K562 (cell line): Measurements from ENCODE around the gene COP1. TPM values are rescaled to one million over a fixed set of nuclear protein-coding genes. Genes with fewer than 3 reads are reported as not detected.

Experiments
- ATAC-seq: fragments of 200-7000 bp; cut with Tn5 transposase; 3 replicates; pipeline ENCODE4 v1.9.1; 2020; ENCODE audit warnings: moderate library complexity
- BruUV-seq: library from RNA; stranded (reverse); fragments of 400-500 nt; replicated peaks from 2 replicates; lab custom pipeline; 2021; lab: Mats Ljungman, UMichigan
- CTCF ChIA-PET: fragments of 300-600 bp; formaldehyde crosslinking; extraction: SDS; loops from one replicate; lab custom pipeline; 2021; ENCODE audit warnings: low intra/inter-chr PET ratio; lab: Yijun Ruan, JAX
- POLR2A ChIA-PET: fragments of 300-600, 350-650 bp; sonication (Branson Sonifier 250); formaldehyde crosslinking; extraction: SDS; loops from one replicate; lab custom pipeline; 2021; ENCODE audit warnings: antibody characterized with exemption, inconsistent platforms; lab: Yijun Ruan, JAX
- DNase-seq, 4 experiments: peaks; one replicate each; pipeline versions ENCODE4 v3.0.0 to v3.0.0-alpha.2; 2011 to 2018; ENCODE audit warnings: low spot score in 3 of 4, mixed read lengths in 3 of 4; ENCODE audit errors: extremely low read depth in 1 of 4
- FAIRE-seq: peaks from 2 replicates; lab custom pipeline; 2011; peaks lifted over from hg19 to GRCh38; lab: Jason Lieb, UNC
- H2AFZ ChIP-seq: 2 replicates; pipeline ENCODE4 v1.6.0; 2011; ENCODE audit warnings: low read depth, low read length, control low read depth, inconsistent platforms
- H3K27ac ChIP-seq: fragments of 200-600 bp; 3 replicates; pipeline ENCODE4 v1.8.0; 2011; ENCODE audit warnings: low read depth, mild to moderate bottlenecking, control low read depth, inconsistent platforms, low read length, moderate library complexity, mixed read lengths; ENCODE audit errors: extremely low read depth
- H3K27me3 ChIP-seq, 2 experiments: fragments of 300-600 bp in 1 of 2; 2 replicates in 1 of 2; 3 replicates in 1 of 2; pipeline versions ENCODE4 v1.6.0 to v1.8.0; 2011; ENCODE audit warnings: inconsistent platforms in 2 of 2, low read length in 2 of 2, mild to moderate bottlenecking in 1 of 2, mixed read lengths in 1 of 2, moderate library complexity in 1 of 2; ENCODE audit not compliant: control insufficient read depth in 2 of 2, insufficient read depth in 2 of 2
- H3K36me3 ChIP-seq: fragments of 300-600 bp; 3 replicates; pipeline ENCODE4 v1.8.0; 2011; ENCODE audit warnings: mild to moderate bottlenecking, low read length, inconsistent platforms; ENCODE audit not compliant: control insufficient read depth, insufficient read depth
- H3K4me1 ChIP-seq, 2 experiments: fragments of 200-600 bp in 1 of 2; replicated peaks in 1 of 2; 2 replicates in 1 of 2; 3 replicates in 1 of 2; pipeline versions ENCODE4 v1.5.1 to v1.8.0; 2011; ENCODE audit warnings: inconsistent platforms in 2 of 2, low read length in 2 of 2, mild to moderate bottlenecking in 1 of 2, mixed read lengths in 1 of 2, moderate library complexity in 1 of 2; ENCODE audit not compliant: control insufficient read depth in 2 of 2, insufficient read depth in 2 of 2
- H3K4me2 ChIP-seq: 2 replicates; pipeline ENCODE4 v1.6.1; 2011; ENCODE audit warnings: low read length, control low read depth, inconsistent platforms, mixed read lengths; ENCODE audit not compliant: insufficient read depth
- H3K4me3 ChIP-seq: fragments of 200-600 bp; sonication (generic), shearing (Covaris generic); 2 replicates; pipeline ENCODE4 v1.5.1; 2016; ENCODE audit warnings: control low read depth, inconsistent platforms
- H3K79me2 ChIP-seq: fragments of 200-600 bp; 3 replicates; pipeline ENCODE4 v1.8.0; 2011; ENCODE audit warnings: low read length, inconsistent platforms; ENCODE audit not compliant: control insufficient read depth, insufficient read depth
- H3K9ac ChIP-seq, 2 experiments: 2 replicates each; pipeline versions ENCODE4 v1.6.0 to v1.6.1; 2011; ENCODE audit warnings: low read depth in 2 of 2, low read length in 2 of 2, control low read depth in 1 of 2, inconsistent platforms in 1 of 2, mild to moderate bottlenecking in 1 of 2, mixed read lengths in 1 of 2; ENCODE audit not compliant: insufficient read depth in 1 of 2
- H3K9me1 ChIP-seq: one replicate; pipeline ENCODE4 v1.6.0; 2011; ENCODE audit warnings: inconsistent platforms, mild to moderate bottlenecking, low read length, moderate library complexity; ENCODE audit not compliant: control insufficient read depth, insufficient read depth
- H3K9me3 ChIP-seq: replicated peaks from 2 replicates; pipeline ENCODE4 v1.5.1; 2011; ENCODE audit warnings: low read depth, low read length, inconsistent platforms; ENCODE audit not compliant: control insufficient read depth, insufficient read depth
- H4K20me1 ChIP-seq: replicated peaks from 2 replicates; pipeline ENCODE4 v1.6.1; 2011; ENCODE audit warnings: low read length, inconsistent platforms, mixed read lengths; ENCODE audit not compliant: control insufficient read depth, insufficient read depth
- MCM3 ChIP-seq: fragments of 450-650 bp; IDR thresholded peaks from 2 replicates; pipeline ENCODE4 v1.6.1; 2016
- PHB ChIP-seq: fragments of 250-450 bp; sonication (Bioruptor Pico); IDR thresholded peaks from 2 replicates; pipeline ENCODE4 v1.5.0; 2021
- PML ChIP-seq: IDR thresholded peaks from 2 replicates; pipeline ENCODE4 v1.6.1; 2012; ENCODE audit warnings: low read length, inconsistent platforms
- SRSF1 ChIP-seq: fragments of 200-400 bp; formaldehyde crosslinking; IDR thresholded peaks from 2 replicates; pipeline ENCODE4 v1.6.1; 2017; ENCODE audit warnings: mild to moderate bottlenecking, low read depth, low read length, moderate library complexity
- TBP ChIP-seq: optimal IDR thresholded peaks from 2 replicates; pipeline ENCODE3; 2011; ENCODE audit warnings: low read depth, low read length, improper control_type of control experiment
- WHSC1 ChIP-seq: IDR thresholded peaks from one replicate; pipeline ENCODE4 v1.6.1; 2012; ENCODE audit warnings: low read length, control low read depth, inconsistent platforms
- ZNF212 ChIP-seq: fragments of 450-650 bp; formaldehyde crosslinking; IDR thresholded peaks from 2 replicates; pipeline ENCODE4 v1.4.0; 2020; ENCODE audit warnings: mild to moderate bottlenecking
- ZNF511 ChIP-seq: sonication (generic); formaldehyde crosslinking; IDR thresholded peaks from 2 replicates; pipeline ENCODE4 v1.8.0; 2022; ENCODE audit warnings: mild to moderate bottlenecking, missing genetic modification reagents
- ZNF561 ChIP-seq: fragments of 450-650 bp; formaldehyde crosslinking; conservative IDR thresholded peaks from 2 replicates; pipeline ENCODE4 v1.4.0; 2020; ENCODE audit warnings: mild to moderate bottlenecking, moderate library complexity
- WGBS: fragments of 100-300 bp; shearing (Covaris generic); methylation state at CpG from one replicate; pipeline ENCODE4 v1.1.6; 2016; ENCODE audit warnings: low coverage, mixed read lengths; ENCODE audit not compliant: insufficient coverage; ENCODE audit errors: missing lambda C conversion rate; 5-methylcytosine and 5-hydroxymethylcytosine counted together
- in situ Hi-C: fragments of 300-500 bp; cut with MboI; formaldehyde crosslinking; loops from 4 replicates; pipeline ENCODE4 v1.15.0; 2018; ENCODE audit warnings: inconsistent platforms, mixed read lengths
- intact Hi-C: fragments of 100-400 bp; cut with micrococcal nuclease; formaldehyde crosslinking; loops from 2 replicates; pipeline ENCODE4 v1.14.2; 2022
- polyA plus RNA-seq, 8 experiments: library from polyadenylated mRNA; depleted of rRNA in 4 of 8; stranded (reverse) in 5 of 8; unstranded in 3 of 8; fragments of >200 nt; fragmentation: Nextera tagmentation in 2 of 8; fragmentation: Illumina TruSeq in 1 of 8; extraction: Ambion mirVana in 2 of 8; extraction: Trizol in 1 of 8; gene quantifications; 2 replicates each; pipeline versions ENCODE4 v1.2.1 to v1.2.3, GENCODE V29; 2011 to 2014; ENCODE audit warnings: inconsistent platforms in 1 of 8, missing spikeins in 1 of 8
- total RNA-seq, 7 experiments: library from RNA; depleted of rRNA in 6 of 7; stranded (reverse); fragments of >200 nt in 6 of 7; fragmentation: Illumina TruSeq in 2 of 7; extraction: Trizol in 2 of 7; gene quantifications; 2 replicates each; pipeline versions ENCODE4 v1.2.1 to v1.2.3, GENCODE V29; 2011 to 2021; ENCODE audit warnings: low replicate concordance in 1 of 7
- TF ChIP-seq, protein P1 (sequence below): sonication (generic); formaldehyde crosslinking; IDR thresholded peaks from 2 replicates; pipeline ENCODE4 v1.8.0; 2022; ENCODE audit warnings: mild to moderate bottlenecking, missing genetic modification reagents
- TF ChIP-seq, protein P2 (sequence below): IDR thresholded peaks from 3 replicates; pipeline ENCODE4 v1.6.1; 2011; ENCODE audit warnings: borderline replicate concordance, mild to moderate bottlenecking, moderate library complexity; ENCODE audit not compliant: insufficient read length; ENCODE audit errors: extremely low read depth

The COP1 gene
- total and polyA plus RNA-seq, 9 of the 15 experiments (the other 6 are each of a cell fraction or from before 2014, with no cell fraction given): 25.8 to 77.7 (median 58.6) TPM

- CTCF ChIA-PET: no interaction called here
- Histone ChIP-seq H3K9ac (no peak overlapping the region), H3K9me1 (no peaks in the 10 kb centered on the region), H2AFZ (no peak overlapping the region), H3K4me3 (no peak overlapping the region), H4K20me1 (no peaks in the 10 kb centered on the region), H3K4me1 (no peaks in the 10 kb centered on the region), H3K9me3 (no peaks in the 10 kb centered on the region), H3K36me3 (no peaks in the 10 kb centered on the region), H3K4me2 (no peak overlapping the region), H3K27ac (no peak overlapping the region), H3K79me2 (no peaks in the 10 kb centered on the region), H3K27me3 (no peaks in the 10 kb centered on the region)
- no peak for TF ChIP-seq MCM3
- no peak for TF ChIP-seq WHSC1
- no peak for TF ChIP-seq ZNF212
- TF ChIP-seq, protein P1, sequence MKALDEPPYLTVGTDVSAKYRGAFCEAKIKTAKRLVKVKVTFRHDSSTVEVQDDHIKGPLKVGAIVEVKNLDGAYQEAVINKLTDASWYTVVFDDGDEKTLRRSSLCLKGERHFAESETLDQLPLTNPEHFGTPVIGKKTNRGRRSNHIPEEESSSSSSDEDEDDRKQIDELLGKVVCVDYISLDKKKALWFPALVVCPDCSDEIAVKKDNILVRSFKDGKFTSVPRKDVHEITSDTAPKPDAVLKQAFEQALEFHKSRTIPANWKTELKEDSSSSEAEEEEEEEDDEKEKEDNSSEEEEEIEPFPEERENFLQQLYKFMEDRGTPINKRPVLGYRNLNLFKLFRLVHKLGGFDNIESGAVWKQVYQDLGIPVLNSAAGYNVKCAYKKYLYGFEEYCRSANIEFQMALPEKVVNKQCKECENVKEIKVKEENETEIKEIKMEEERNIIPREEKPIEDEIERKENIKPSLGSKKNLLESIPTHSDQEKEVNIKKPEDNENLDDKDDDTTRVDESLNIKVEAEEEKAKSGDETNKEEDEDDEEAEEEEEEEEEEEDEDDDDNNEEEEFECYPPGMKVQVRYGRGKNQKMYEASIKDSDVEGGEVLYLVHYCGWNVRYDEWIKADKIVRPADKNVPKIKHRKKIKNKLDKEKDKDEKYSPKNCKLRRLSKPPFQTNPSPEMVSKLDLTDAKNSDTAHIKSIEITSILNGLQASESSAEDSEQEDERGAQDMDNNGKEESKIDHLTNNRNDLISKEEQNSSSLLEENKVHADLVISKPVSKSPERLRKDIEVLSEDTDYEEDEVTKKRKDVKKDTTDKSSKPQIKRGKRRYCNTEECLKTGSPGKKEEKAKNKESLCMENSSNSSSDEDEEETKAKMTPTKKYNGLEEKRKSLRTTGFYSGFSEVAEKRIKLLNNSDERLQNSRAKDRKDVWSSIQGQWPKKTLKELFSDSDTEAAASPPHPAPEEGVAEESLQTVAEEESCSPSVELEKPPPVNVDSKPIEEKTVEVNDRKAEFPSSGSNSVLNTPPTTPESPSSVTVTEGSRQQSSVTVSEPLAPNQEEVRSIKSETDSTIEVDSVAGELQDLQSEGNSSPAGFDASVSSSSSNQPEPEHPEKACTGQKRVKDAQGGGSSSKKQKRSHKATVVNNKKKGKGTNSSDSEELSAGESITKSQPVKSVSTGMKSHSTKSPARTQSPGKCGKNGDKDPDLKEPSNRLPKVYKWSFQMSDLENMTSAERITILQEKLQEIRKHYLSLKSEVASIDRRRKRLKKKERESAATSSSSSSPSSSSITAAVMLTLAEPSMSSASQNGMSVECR: no peak
- TF ChIP-seq ZNF561 (CRISPR knock-in tag): no peak
- TF ChIP-seq, protein P2, sequence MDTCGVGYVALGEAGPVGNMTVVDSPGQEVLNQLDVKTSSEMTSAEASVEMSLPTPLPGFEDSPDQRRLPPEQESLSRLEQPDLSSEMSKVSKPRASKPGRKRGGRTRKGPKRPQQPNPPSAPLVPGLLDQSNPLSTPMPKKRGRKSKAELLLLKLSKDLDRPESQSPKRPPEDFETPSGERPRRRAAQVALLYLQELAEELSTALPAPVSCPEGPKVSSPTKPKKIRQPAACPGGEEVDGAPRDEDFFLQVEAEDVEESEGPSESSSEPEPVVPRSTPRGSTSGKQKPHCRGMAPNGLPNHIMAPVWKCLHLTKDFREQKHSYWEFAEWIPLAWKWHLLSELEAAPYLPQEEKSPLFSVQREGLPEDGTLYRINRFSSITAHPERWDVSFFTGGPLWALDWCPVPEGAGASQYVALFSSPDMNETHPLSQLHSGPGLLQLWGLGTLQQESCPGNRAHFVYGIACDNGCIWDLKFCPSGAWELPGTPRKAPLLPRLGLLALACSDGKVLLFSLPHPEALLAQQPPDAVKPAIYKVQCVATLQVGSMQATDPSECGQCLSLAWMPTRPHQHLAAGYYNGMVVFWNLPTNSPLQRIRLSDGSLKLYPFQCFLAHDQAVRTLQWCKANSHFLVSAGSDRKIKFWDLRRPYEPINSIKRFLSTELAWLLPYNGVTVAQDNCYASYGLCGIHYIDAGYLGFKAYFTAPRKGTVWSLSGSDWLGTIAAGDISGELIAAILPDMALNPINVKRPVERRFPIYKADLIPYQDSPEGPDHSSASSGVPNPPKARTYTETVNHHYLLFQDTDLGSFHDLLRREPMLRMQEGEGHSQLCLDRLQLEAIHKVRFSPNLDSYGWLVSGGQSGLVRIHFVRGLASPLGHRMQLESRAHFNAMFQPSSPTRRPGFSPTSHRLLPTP: no peak
- no peak for TF ChIP-seq SRSF1
- TF ChIP-seq PHB (CRISPR knock-in tag): no peak
- no peak for TF ChIP-seq PML
- no peak for TF ChIP-seq TBP
- TF ChIP-seq ZNF511: no peak
- intact Hi-C loops (no loop called here), in situ Hi-C loops (no loop called here)
- DNase-seq (no peak), ATAC-seq (no peak), FAIRE-seq (no peak)
- no TSS peak for BruUV-seq
- WGBS: 13% methylated on average over 4 of the region's 4 CpGs
- POLR2A ChIA-PET: interaction anchor here (0.5 kb wide), 1 partner anchor 496 kb away, joined by 3 read pairs; no protein-coding TSS in a partner anchor
These were observed 286.7 kb downstream of the COP1 start for GRCh38 chr1:175920381-175920780.
